ENCODE results near the gene NUP88.

NUP88 gene

GRCh38 chr17:5352681-5353289 lies 66.7 kb downstream of the NUP88 start:
- TF ChIP-seq CTCF (IDR thresholded peaks at IDR 0.05; ENCODE audit: low read depth, low read length, missing control alignments) = no peak
- DNase-seq (ENCODE audit: extremely low read depth, low read depth) = no peak
- H3K4me3 ChIP-seq (replicated peaks; ENCODE audit: low read depth, low read length) = no peak overlapping the region

GRCh38 chr17:5344914-5345313 lies 74.5 kb downstream of the NUP88 start:
- no peak for DNase-seq (ENCODE audit: extremely low read depth, low read depth)
- no peak for TF ChIP-seq CTCF (IDR thresholded peaks at IDR 0.05; ENCODE audit: low read depth, low read length, missing control alignments)
- H3K4me3 ChIP-seq (replicated peaks; ENCODE audit: low read depth, low read length) = no peak overlapping the region

All from HFF-Myc (cell line).